ENCODE results near the gene MARCHF2. TPM values are rescaled to one million over a fixed set of nuclear protein-coding genes. Genes with fewer than 3 reads are reported as not detected.
A peak's percentile ranks its signal among the peaks of the same experiment; 100 is the strongest.

Gene MARCHF2
- total and polyA plus RNA-seq, 5 donors from 2014 or later = 34.3 to 58.4 (median 51.6) TPM

DNA sequence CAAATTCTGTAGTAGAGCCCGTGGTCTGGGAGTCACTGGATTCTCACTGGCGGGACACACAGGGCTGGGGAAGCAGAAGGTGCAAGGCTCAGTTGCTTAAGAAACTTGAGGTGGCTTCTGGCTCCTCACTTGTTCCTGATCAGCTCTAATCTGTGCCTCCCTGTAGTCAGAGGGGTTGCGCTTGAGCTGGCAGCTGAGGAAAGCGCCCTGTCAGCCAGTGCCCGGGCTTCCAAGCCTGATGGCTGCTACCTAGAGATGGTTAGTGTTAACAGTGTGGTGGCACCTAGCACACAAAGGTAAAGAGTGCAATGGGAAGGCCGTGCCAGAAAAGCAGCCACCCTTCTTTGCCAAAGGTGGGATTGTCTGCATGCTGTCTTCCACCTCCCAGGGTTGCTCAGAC is 40.5 kb downstream of the MARCHF2 start:
- H3K4me1 Mint-ChIP-seq = peaks cover 34 to 96% (median 76%) of the 10 kb centered on the region in 4 donors
- Histone ChIP-seq H3K27me3 (ENCODE audit: control insufficient read depth, insufficient read depth, low read length) (no peaks in the 10 kb centered on the region), H3K9me3 (ENCODE audit: control insufficient read depth in 2 of 2, low read length in 2 of 2) (no peaks in the 10 kb centered on the region), H3K36me3 (ENCODE audit: control insufficient read depth, insufficient read depth, low read length) (peaks cover 59% of the 10 kb centered on the region), H3K27ac (ENCODE audit: insufficient read depth, low read length, poor library complexity, severe bottlenecking) (no peak overlapping the region), H3K4me1 (ENCODE audit: control insufficient read depth, insufficient read depth, low read length, poor library complexity, severe bottlenecking) (peaks cover 78% of the 10 kb centered on the region), H3K4me3 (ENCODE audit: low read depth, low read length) (no peak overlapping the region)
- peak overlapping the region in 1 of 3 donors; percentile 68 for H3K27ac Mint-ChIP-seq
- H3K36me3 Mint-ChIP-seq = peaks cover 33% of the 10 kb centered on the region
- no peaks in the 10 kb centered on the region for H3K27me3 Mint-ChIP-seq
- DNase-seq (no peak), ATAC-seq (ENCODE audit: low read depth in 2 of 2) (no peak)
- H3K9me3 Mint-ChIP-seq = no peaks in the 10 kb centered on the region
- H3K4me3 Mint-ChIP-seq = peak overlapping the region in 3 of 4 donors; percentile 29 to 59 (median 55)

- Histone ChIP-seq H3K36me3 (ENCODE audit: control insufficient read depth, insufficient read depth, low read length) (peaks cover 60% of the 10 kb centered on the region), H3K4me3 (ENCODE audit: low read depth, low read length) (no peak overlapping the region), H3K27me3 (ENCODE audit: control insufficient read depth, insufficient read depth, low read length) (no peaks in the 10 kb centered on the region), H3K4me1 (ENCODE audit: control insufficient read depth, insufficient read depth, low read length, poor library complexity, severe bottlenecking) (peaks cover 72% of the 10 kb centered on the region), H3K27ac (ENCODE audit: insufficient read depth, low read length, poor library complexity, severe bottlenecking) (no peak overlapping the region), H3K9me3 (ENCODE audit: control insufficient read depth in 2 of 2, low read length in 2 of 2) (no peaks in the 10 kb centered on the region)
- H3K4me3 Mint-ChIP-seq = peak overlapping the region in 3 of 4 donors; percentile 50 to 62 (median 55)
- peak overlapping the region in 1 of 3 donors; percentile 68 for H3K27ac Mint-ChIP-seq
- ATAC-seq (ENCODE audit: low read depth in 2 of 2) (no peak), DNase-seq (no peak)
- no peaks in the 10 kb centered on the region for H3K27me3 Mint-ChIP-seq
- H3K9me3 Mint-ChIP-seq = no peaks in the 10 kb centered on the region
- peaks cover 37 to 96% (median 74%) of the 10 kb centered on the region in 4 donors for H3K4me1 Mint-ChIP-seq
- peaks cover 33% of the 10 kb centered on the region for H3K36me3 Mint-ChIP-seq
Measured at GRCh38 chr19:8454218-8454617, 41.1 kb downstream of the MARCHF2 start.

- Histone ChIP-seq H3K27ac (ENCODE audit: insufficient read depth, low read length, poor library complexity, severe bottlenecking) (peak overlapping the region; percentile 8), H3K9me3 (ENCODE audit: control insufficient read depth in 2 of 2, low read length in 2 of 2) (no peaks in the 10 kb centered on the region), H3K4me1 (ENCODE audit: control insufficient read depth, insufficient read depth, low read length, poor library complexity, severe bottlenecking) (peaks cover 66% of the 10 kb centered on the region), H3K36me3 (ENCODE audit: control insufficient read depth, insufficient read depth, low read length) (peaks cover 62% of the 10 kb centered on the region), H3K4me3 (ENCODE audit: low read depth, low read length) (peak overlapping the region; percentile 10), H3K27me3 (ENCODE audit: control insufficient read depth, insufficient read depth, low read length) (no peaks in the 10 kb centered on the region)
- Mint-ChIP-seq H3K9me3 (no peaks in the 10 kb centered on the region), H3K27me3 (no peaks in the 10 kb centered on the region), H3K27ac (peak overlapping the region in 2 of 3 donors; percentile 68 to 86), H3K4me1 (peaks cover 41 to 99% (median 77%) of the 10 kb centered on the region in 4 donors), H3K36me3 (peaks cover 35% of the 10 kb centered on the region), H3K4me3 (peak overlapping the region in 2 of 4 donors; percentile 4 to 55)
- ATAC-seq (ENCODE audit: low read depth in 2 of 2) = no peak
- DNase-seq = no peak
Measured at GRCh38 chr19:8455018-8455417, 41.9 kb downstream of the MARCHF2 start.

GRCh38 chr19:8456064-8456463 is 43.0 kb downstream of the MARCHF2 start:
- Mint-ChIP-seq H3K4me1 (peaks cover 49 to 100% (median 79%) of the 10 kb centered on the region in 4 donors), H3K36me3 (peaks cover 38% of the 10 kb centered on the region), H3K4me3 (peak overlapping the region in 1 of 4 donors; percentile 76), H3K27me3 (no peaks in the 10 kb centered on the region), H3K27ac (peak overlapping the region in 2 of 3 donors; percentile 48), H3K9me3 (no peaks in the 10 kb centered on the region)
- H3K27me3 ChIP-seq (ENCODE audit: control insufficient read depth, insufficient read depth, low read length) = no peaks in the 10 kb centered on the region
- DNase-seq (no peak), ATAC-seq (ENCODE audit: low read depth in 2 of 2) (no peak)
- peaks cover 71% of the 10 kb centered on the region for H3K4me1 ChIP-seq (ENCODE audit: control insufficient read depth, insufficient read depth, low read length, poor library complexity, severe bottlenecking)
- H3K9me3 ChIP-seq (ENCODE audit: control insufficient read depth in 2 of 2, low read length in 2 of 2) = no peaks in the 10 kb centered on the region
- no peak overlapping the region for H3K4me3 ChIP-seq (ENCODE audit: low read depth, low read length)
- H3K36me3 ChIP-seq (ENCODE audit: control insufficient read depth, insufficient read depth, low read length) = peaks cover 60% of the 10 kb centered on the region
- H3K27ac ChIP-seq (ENCODE audit: insufficient read depth, low read length, poor library complexity, severe bottlenecking) = no peak overlapping the region

- Mint-ChIP-seq H3K27me3 (no peaks in the 10 kb centered on the region), H3K36me3 (peaks cover 34% of the 10 kb centered on the region), H3K4me1 (peaks cover 42 to 98% (median 73%) of the 10 kb centered on the region in 4 donors), H3K27ac (no peak overlapping the region), H3K9me3 (no peaks in the 10 kb centered on the region), H3K4me3 (no peak overlapping the region)
- Histone ChIP-seq H3K27ac (ENCODE audit: insufficient read depth, low read length, poor library complexity, severe bottlenecking) (no peak overlapping the region), H3K27me3 (ENCODE audit: control insufficient read depth, insufficient read depth, low read length) (no peaks in the 10 kb centered on the region), H3K36me3 (ENCODE audit: control insufficient read depth, insufficient read depth, low read length) (peaks cover 58% of the 10 kb centered on the region), H3K4me3 (ENCODE audit: low read depth, low read length) (no peak overlapping the region), H3K9me3 (ENCODE audit: control insufficient read depth in 2 of 2, low read length in 2 of 2) (no peaks in the 10 kb centered on the region), H3K4me1 (ENCODE audit: control insufficient read depth, insufficient read depth, low read length, poor library complexity, severe bottlenecking) (peaks cover 60% of the 10 kb centered on the region)
- no peak for DNase-seq
- ATAC-seq (ENCODE audit: low read depth in 2 of 2) = no peak
Measured at GRCh38 chr19:8457209-8457608, 44.1 kb downstream of the MARCHF2 start.

GRCh38 chr19:8457827-8458226 is 44.7 kb downstream of the MARCHF2 start:
- Mint-ChIP-seq H3K27ac (no peak overlapping the region), H3K36me3 (peaks cover 34% of the 10 kb centered on the region), H3K4me3 (no peak overlapping the region), H3K27me3 (no peaks in the 10 kb centered on the region), H3K4me1 (peaks cover 48 to 98% (median 73%) of the 10 kb centered on the region in 4 donors), H3K9me3 (no peaks in the 10 kb centered on the region)
- H3K9me3 ChIP-seq (ENCODE audit: control insufficient read depth in 2 of 2, low read length in 2 of 2) = no peaks in the 10 kb centered on the region
- H3K4me1 ChIP-seq (ENCODE audit: control insufficient read depth, insufficient read depth, low read length, poor library complexity, severe bottlenecking) = peaks cover 54% of the 10 kb centered on the region
- peaks cover 58% of the 10 kb centered on the region for H3K36me3 ChIP-seq (ENCODE audit: control insufficient read depth, insufficient read depth, low read length)
- DNase-seq (no peak), ATAC-seq (ENCODE audit: low read depth in 2 of 2) (no peak)
- H3K27me3 ChIP-seq (ENCODE audit: control insufficient read depth, insufficient read depth, low read length) = no peaks in the 10 kb centered on the region
- H3K4me3 ChIP-seq (ENCODE audit: low read depth, low read length) = peak overlapping the region; percentile 14
- no peak overlapping the region for H3K27ac ChIP-seq (ENCODE audit: insufficient read depth, low read length, poor library complexity, severe bottlenecking)

- no peaks in the 10 kb centered on the region for H3K9me3 ChIP-seq (ENCODE audit: control insufficient read depth in 2 of 2, low read length in 2 of 2)
- Mint-ChIP-seq H3K36me3 (peaks cover 35% of the 10 kb centered on the region), H3K27me3 (no peaks in the 10 kb centered on the region), H3K4me1 (peaks cover 53 to 96% (median 72%) of the 10 kb centered on the region in 4 donors), H3K4me3 (peak overlapping the region in 2 of 4 donors; percentile 38 to 73), H3K27ac (no peak overlapping the region), H3K9me3 (no peaks in the 10 kb centered on the region)
- peaks cover 48% of the 10 kb centered on the region for H3K4me1 ChIP-seq (ENCODE audit: control insufficient read depth, insufficient read depth, low read length, poor library complexity, severe bottlenecking)
- H3K27ac ChIP-seq (ENCODE audit: insufficient read depth, low read length, poor library complexity, severe bottlenecking) = no peak overlapping the region
- ATAC-seq (ENCODE audit: low read depth in 2 of 2) = no peak
- no peak for DNase-seq
- no peaks in the 10 kb centered on the region for H3K27me3 ChIP-seq (ENCODE audit: control insufficient read depth, insufficient read depth, low read length)
- H3K4me3 ChIP-seq (ENCODE audit: low read depth, low read length) = peak overlapping the region; percentile 14
- H3K36me3 ChIP-seq (ENCODE audit: control insufficient read depth, insufficient read depth, low read length) = peaks cover 60% of the 10 kb centered on the region
Measured at GRCh38 chr19:8458380-8458779, 45.3 kb downstream of the MARCHF2 start.

DNA sequence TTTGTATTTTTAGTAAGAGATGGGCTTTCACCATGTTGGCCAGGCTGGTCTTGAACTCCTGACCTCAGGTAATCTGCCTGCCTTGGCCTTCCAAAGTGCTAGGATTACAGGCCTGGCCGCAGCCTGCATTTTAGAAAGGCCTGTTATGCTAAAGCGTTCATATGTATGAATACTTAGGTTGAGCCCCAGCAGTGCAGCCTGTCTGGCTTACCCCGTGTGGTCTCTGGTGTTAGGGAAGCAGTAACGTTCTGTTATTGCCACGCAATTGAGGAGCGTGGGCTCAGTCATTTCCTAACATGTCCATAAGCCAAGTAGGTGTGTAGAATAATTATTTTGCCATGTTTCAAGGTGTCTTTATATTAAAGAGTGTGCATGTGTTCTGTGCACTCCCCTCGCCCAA is 46.0 kb downstream of the MARCHF2 start:
- H3K27ac Mint-ChIP-seq = no peak overlapping the region
- Histone ChIP-seq H3K27ac (ENCODE audit: insufficient read depth, low read length, poor library complexity, severe bottlenecking) (no peak overlapping the region), H3K4me3 (ENCODE audit: low read depth, low read length) (no peak overlapping the region), H3K4me1 (ENCODE audit: control insufficient read depth, insufficient read depth, low read length, poor library complexity, severe bottlenecking) (peaks cover 41% of the 10 kb centered on the region), H3K27me3 (ENCODE audit: control insufficient read depth, insufficient read depth, low read length) (no peaks in the 10 kb centered on the region), H3K9me3 (ENCODE audit: control insufficient read depth in 2 of 2, low read length in 2 of 2) (no peaks in the 10 kb centered on the region), H3K36me3 (ENCODE audit: control insufficient read depth, insufficient read depth, low read length) (peaks cover 67% of the 10 kb centered on the region)
- H3K36me3 Mint-ChIP-seq = peaks cover 38% of the 10 kb centered on the region
- ATAC-seq (ENCODE audit: low read depth in 2 of 2) (no peak), DNase-seq (no peak)
- H3K4me1 Mint-ChIP-seq = peaks cover 52 to 91% (median 68%) of the 10 kb centered on the region in 4 donors
- H3K4me3 Mint-ChIP-seq = peak overlapping the region in 1 of 4 donors; percentile 51
- H3K9me3 Mint-ChIP-seq = no peaks in the 10 kb centered on the region
- no peaks in the 10 kb centered on the region for H3K27me3 Mint-ChIP-seq
